Astrocyte (in vitro differentiated cells and primary cell): ENCODE measurements around the gene USP31. TPM values are rescaled to one million over a fixed set of nuclear protein-coding genes. Genes with fewer than 3 reads are reported as not detected.

Experiments
- DNase-seq: peaks from one replicate; pipeline ENCODE4 v3.0.0-alpha.2; 2010; ENCODE audit warnings: low read depth
- FAIRE-seq: peaks from 2 replicates; lab custom pipeline; 2011; peaks lifted over from hg19 to GRCh38; lab: Jason Lieb, UNC
- H2AFZ ChIP-seq: 2 replicates; pipeline ENCODE4 v1.6.0; 2012; ENCODE audit warnings: low read depth, low read length, inconsistent platforms
- H3K27ac ChIP-seq: 2 replicates; pipeline ENCODE4 v1.5.1; 2011; ENCODE audit warnings: low read depth, low read length, inconsistent platforms
- H3K27me3 ChIP-seq: 2 replicates; pipeline ENCODE4 v1.6.0; 2011; ENCODE audit warnings: low read length, inconsistent platforms; ENCODE audit not compliant: insufficient read depth
- H3K36me3 ChIP-seq: 2 replicates; pipeline ENCODE4 v1.5.1; 2011; ENCODE audit warnings: low read length, inconsistent platforms; ENCODE audit not compliant: insufficient read depth
- H3K4me1 ChIP-seq: 2 replicates; pipeline ENCODE4 v1.5.1; 2011; ENCODE audit warnings: low read length, inconsistent platforms; ENCODE audit not compliant: insufficient read depth
- H3K4me2 ChIP-seq: 2 replicates; pipeline ENCODE4 v1.6.0; 2012; ENCODE audit warnings: low read length, inconsistent platforms
- H3K4me3 ChIP-seq: 2 replicates; pipeline ENCODE4 v1.5.1; 2011; ENCODE audit warnings: low read depth, mild to moderate bottlenecking, low read length, inconsistent platforms; ENCODE audit not compliant: insufficient read depth
- H3K79me2 ChIP-seq: 2 replicates; pipeline ENCODE4 v1.6.0; 2012; ENCODE audit warnings: mild to moderate bottlenecking, low read length, inconsistent platforms; ENCODE audit not compliant: insufficient read depth
- H3K9ac ChIP-seq: 2 replicates; pipeline ENCODE4 v1.6.0; 2012; ENCODE audit warnings: mild to moderate bottlenecking, low read length, inconsistent platforms
- H3K9me3 ChIP-seq: 2 replicates; pipeline ENCODE4 v1.5.1; 2012; ENCODE audit warnings: low read depth, mild to moderate bottlenecking, low read length, inconsistent platforms; ENCODE audit not compliant: insufficient read depth
- H4K20me1 ChIP-seq: 2 replicates; pipeline ENCODE4 v1.6.0; 2012; ENCODE audit warnings: low read length, inconsistent platforms; ENCODE audit not compliant: insufficient read depth
- H3K27ac Mint-ChIP-seq: one replicate; pipeline ENCODE4 v1.8.0; 2021; ENCODE audit warnings: mild to moderate bottlenecking, mixed read lengths; ENCODE audit not compliant: unreplicated experiment
- H3K27me3 Mint-ChIP-seq: one replicate; pipeline ENCODE4 v1.8.0; 2021; ENCODE audit warnings: low read depth, mixed read lengths; ENCODE audit not compliant: unreplicated experiment
- H3K36me3 Mint-ChIP-seq: one replicate; pipeline ENCODE4 v1.8.0; 2021; ENCODE audit warnings: low read depth, mixed read lengths; ENCODE audit not compliant: unreplicated experiment
- H3K4me1 Mint-ChIP-seq: one replicate; pipeline ENCODE4 v1.8.0; 2021; ENCODE audit warnings: low read depth, mixed read lengths; ENCODE audit not compliant: unreplicated experiment
- H3K4me3 Mint-ChIP-seq: one replicate; pipeline ENCODE4 v1.8.0; 2021; ENCODE audit warnings: mild to moderate bottlenecking, moderate library complexity, mixed read lengths; ENCODE audit not compliant: unreplicated experiment
- H3K9me3 Mint-ChIP-seq: one replicate; pipeline ENCODE4 v1.8.0; 2021; ENCODE audit warnings: mild to moderate bottlenecking, mixed read lengths; ENCODE audit not compliant: unreplicated experiment
- EZH2 ChIP-seq: IDR thresholded peaks from 2 replicates; pipeline ENCODE4 v1.6.1; 2012; ENCODE audit warnings: mild to moderate bottlenecking, low read length, inconsistent platforms; ENCODE audit not compliant: insufficient read depth
- total RNA-seq: library from RNA; stranded (reverse); gene quantifications from 2 replicates; pipeline ENCODE4 v1.2.1, GENCODE V29; 2021
- TF ChIP-seq, protein P1 (sequence below): IDR thresholded peaks from 2 replicates; pipeline ENCODE4 v1.5.1; 2011; ENCODE audit warnings: low read depth, mild to moderate bottlenecking, inconsistent platforms, low read length, moderate library complexity; ENCODE audit not compliant: insufficient read depth

Gene USP31
- total RNA-seq, 1 donor from 2014 or later: 9.4 TPM

DNA sequence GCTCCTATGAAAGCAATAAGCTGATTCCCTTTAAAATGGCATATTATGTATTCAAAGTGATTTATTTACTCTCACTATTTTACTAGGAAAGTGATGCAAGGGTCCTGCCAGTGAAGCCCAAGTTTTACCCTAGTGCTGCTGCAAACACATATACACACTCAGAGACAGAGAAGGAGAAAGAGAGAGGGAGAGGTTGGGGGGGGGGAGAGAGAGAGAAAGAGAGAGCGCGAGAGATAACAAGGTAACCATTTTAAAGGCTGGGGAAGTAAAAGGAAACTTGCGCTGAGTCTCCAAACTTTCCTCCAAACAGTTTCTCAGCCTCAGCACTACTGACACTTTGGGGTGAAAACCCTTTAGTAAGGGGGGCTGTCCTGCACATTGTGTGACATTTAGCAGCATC is 5.9 kb downstream of the USP31 start:
- Mint-ChIP-seq H3K4me3 (no peak overlapping the region), H3K4me1 (peaks cover 15% of the 10 kb centered on the region), H3K9me3 (peaks cover 6% of the 10 kb centered on the region), H3K27me3 (no peaks in the 10 kb centered on the region), H3K36me3 (peaks cover 3% of the 10 kb centered on the region), H3K27ac (no peak overlapping the region)
- H3K27ac ChIP-seq: no peak overlapping the region
- no peak overlapping the region for H2AFZ ChIP-seq
- no peak for FAIRE-seq
- peaks cover 94% of the 10 kb centered on the region for H3K79me2 ChIP-seq
- no peak overlapping the region for H3K9ac ChIP-seq
- H3K9me3 ChIP-seq: no peaks in the 10 kb centered on the region
- H3K4me2 ChIP-seq: no peak overlapping the region
- H3K27me3 ChIP-seq: no peaks in the 10 kb centered on the region
- TF ChIP-seq EZH2: no peak
- TF ChIP-seq, protein P1, sequence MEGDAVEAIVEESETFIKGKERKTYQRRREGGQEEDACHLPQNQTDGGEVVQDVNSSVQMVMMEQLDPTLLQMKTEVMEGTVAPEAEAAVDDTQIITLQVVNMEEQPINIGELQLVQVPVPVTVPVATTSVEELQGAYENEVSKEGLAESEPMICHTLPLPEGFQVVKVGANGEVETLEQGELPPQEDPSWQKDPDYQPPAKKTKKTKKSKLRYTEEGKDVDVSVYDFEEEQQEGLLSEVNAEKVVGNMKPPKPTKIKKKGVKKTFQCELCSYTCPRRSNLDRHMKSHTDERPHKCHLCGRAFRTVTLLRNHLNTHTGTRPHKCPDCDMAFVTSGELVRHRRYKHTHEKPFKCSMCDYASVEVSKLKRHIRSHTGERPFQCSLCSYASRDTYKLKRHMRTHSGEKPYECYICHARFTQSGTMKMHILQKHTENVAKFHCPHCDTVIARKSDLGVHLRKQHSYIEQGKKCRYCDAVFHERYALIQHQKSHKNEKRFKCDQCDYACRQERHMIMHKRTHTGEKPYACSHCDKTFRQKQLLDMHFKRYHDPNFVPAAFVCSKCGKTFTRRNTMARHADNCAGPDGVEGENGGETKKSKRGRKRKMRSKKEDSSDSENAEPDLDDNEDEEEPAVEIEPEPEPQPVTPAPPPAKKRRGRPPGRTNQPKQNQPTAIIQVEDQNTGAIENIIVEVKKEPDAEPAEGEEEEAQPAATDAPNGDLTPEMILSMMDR: no peak
- H3K4me3 ChIP-seq: no peak overlapping the region
- no peak for DNase-seq
- peaks cover 63% of the 10 kb centered on the region for H4K20me1 ChIP-seq
- H3K4me1 ChIP-seq: peaks cover 23% of the 10 kb centered on the region
- no peaks in the 10 kb centered on the region for H3K36me3 ChIP-seq

DNA sequence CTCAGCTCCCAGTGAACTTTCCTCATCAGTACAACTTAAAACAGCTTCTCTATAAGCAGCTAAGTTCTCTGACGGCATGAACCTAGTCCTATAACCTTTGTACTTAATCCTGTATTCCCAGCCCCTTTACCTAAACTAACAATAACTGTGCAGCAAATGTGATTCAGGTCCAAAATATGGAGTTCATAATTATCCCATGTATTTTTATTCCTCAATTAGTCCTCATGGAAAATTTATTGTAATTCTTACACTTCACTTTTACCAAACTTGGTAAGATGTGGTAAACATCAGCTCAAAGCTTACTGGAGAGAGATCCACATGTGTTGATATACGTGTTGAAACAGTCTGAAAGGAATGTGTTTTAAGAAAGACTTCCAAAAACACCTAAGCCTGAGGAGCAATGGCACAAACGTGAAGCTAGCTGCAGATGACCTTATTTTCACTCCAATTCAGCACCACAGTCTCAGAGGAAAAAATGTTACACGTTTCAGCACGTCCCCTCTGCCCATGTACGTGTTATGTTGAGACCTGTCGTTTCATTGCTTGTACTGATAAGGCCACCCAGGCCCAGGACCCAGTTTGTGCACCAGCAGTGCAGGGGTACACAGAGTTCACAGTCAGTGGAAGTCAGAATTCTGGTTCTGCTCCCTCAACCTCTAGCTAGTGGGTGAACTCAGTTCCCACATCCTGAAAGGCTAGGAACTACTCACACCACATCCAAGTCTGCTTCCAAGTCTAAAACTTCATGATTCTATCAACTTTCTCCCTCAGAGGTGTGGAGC is 7.1 kb downstream of the USP31 start:
- Mint-ChIP-seq H3K27ac (no peak overlapping the region), H3K4me3 (no peak overlapping the region), H3K9me3 (peaks cover 13% of the 10 kb centered on the region), H3K36me3 (peaks cover 3% of the 10 kb centered on the region), H3K27me3 (no peaks in the 10 kb centered on the region), H3K4me1 (peaks cover 12% of the 10 kb centered on the region)
- no peak for DNase-seq
- Histone ChIP-seq H3K4me3 (no peak overlapping the region), H3K4me1 (peaks cover 16% of the 10 kb centered on the region), H3K27ac (no peak overlapping the region), H3K9ac (no peak overlapping the region), H3K36me3 (no peaks in the 10 kb centered on the region), H3K79me2 (peaks cover 93% of the 10 kb centered on the region), H4K20me1 (peaks cover 59% of the 10 kb centered on the region), H3K27me3 (no peaks in the 10 kb centered on the region), H3K4me2 (no peak overlapping the region), H3K9me3 (no peaks in the 10 kb centered on the region), H2AFZ (no peak overlapping the region)
- no peak for TF ChIP-seq EZH2
- TF ChIP-seq, protein P1: no peak
- no peak for FAIRE-seq

GRCh38 chr16:23141500-23141899 is 7.8 kb downstream of the USP31 start:
- Histone ChIP-seq H4K20me1 (peaks cover 64% of the 10 kb centered on the region), H3K27me3 (no peaks in the 10 kb centered on the region), H3K79me2 (peaks cover 93% of the 10 kb centered on the region), H3K27ac (no peak overlapping the region), H3K4me3 (no peak overlapping the region), H2AFZ (no peak overlapping the region), H3K9me3 (peaks cover 4% of the 10 kb centered on the region), H3K9ac (no peak overlapping the region), H3K36me3 (no peaks in the 10 kb centered on the region), H3K4me2 (no peak overlapping the region), H3K4me1 (peaks cover 16% of the 10 kb centered on the region)
- FAIRE-seq (no peak), DNase-seq (no peak)
- Mint-ChIP-seq H3K36me3 (peaks cover 3% of the 10 kb centered on the region), H3K4me3 (no peak overlapping the region), H3K9me3 (peaks cover 15% of the 10 kb centered on the region), H3K27ac (no peak overlapping the region), H3K4me1 (peaks cover 12% of the 10 kb centered on the region), H3K27me3 (no peaks in the 10 kb centered on the region)
- no peak for TF ChIP-seq EZH2
- TF ChIP-seq, protein P1: no peak
